GM23338 (cell line): ENCODE results near the gene OTUB2. TPM values are rescaled to one million over a fixed set of nuclear protein-coding genes. Genes with fewer than 3 reads are reported as not detected.

Source experiments
- ATAC-seq: fragments of 200-7000 bp; cut with Tn5 transposase; 3 replicates; pipeline ENCODE4 v1.9.1; 2020
- DNase-seq: peaks from one replicate; pipeline ENCODE4 v3.0.0-alpha.2; 2015; ENCODE audit warnings: low spot score
- H2AFZ ChIP-seq: fragments of 200-600 bp; sonication (generic); 2 replicates; pipeline ENCODE4 v1.8.0; 2016; ENCODE audit warnings: antibody characterized with exemption, mild to moderate bottlenecking, moderate library complexity
- H3F3A ChIP-seq: fragments of 200-600 bp; sonication (generic); replicated peaks from 2 replicates; pipeline ENCODE4 v1.8.0; 2017; ENCODE audit warnings: antibody characterized with exemption, mixed run types, low read depth
- H3K27ac ChIP-seq: fragments of 200-600 bp; sonication (generic); 2 replicates; pipeline ENCODE4 v1.6.1; 2016; ENCODE audit warnings: low read depth
- H3K27me3 ChIP-seq: fragments of 200-600 bp; sonication (generic); 2 replicates; pipeline ENCODE4 v1.8.0; 2016; ENCODE audit warnings: mild to moderate bottlenecking, mixed run types, moderate library complexity; ENCODE audit not compliant: insufficient read depth
- H3K36me3 ChIP-seq: fragments of 200-600 bp; sonication (generic); 2 replicates; pipeline ENCODE4 v1.8.0; 2016; ENCODE audit warnings: mild to moderate bottlenecking; ENCODE audit not compliant: insufficient read depth
- H3K4me1 ChIP-seq: fragments of 200-600 bp; sonication (generic); 2 replicates; pipeline ENCODE4 v1.8.0; 2016; ENCODE audit warnings: mild to moderate bottlenecking, moderate library complexity; ENCODE audit not compliant: insufficient read depth
- H3K4me2 ChIP-seq: fragments of 200-600 bp; sonication (generic); 2 replicates; pipeline ENCODE4 v1.7.1; 2017; ENCODE audit warnings: mixed run types
- H3K4me3 ChIP-seq: fragments of 200-600 bp; sonication (generic); 2 replicates; pipeline ENCODE4 v1.6.1; 2016; ENCODE audit warnings: mixed run types
- H3K79me2 ChIP-seq: fragments of 200-600 bp; sonication (generic); replicated peaks from 2 replicates; pipeline ENCODE4 v1.8.0; 2017; ENCODE audit warnings: mild to moderate bottlenecking; ENCODE audit not compliant: insufficient read depth
- H3K9me2 ChIP-seq: fragments of 200-600 bp; sonication (generic); 2 replicates; pipeline ENCODE4 v1.8.0; 2017; ENCODE audit not compliant: insufficient read depth
- H4K20me1 ChIP-seq: fragments of 200-600 bp; sonication (generic); replicated peaks from 2 replicates; pipeline ENCODE4 v1.8.0; 2017; ENCODE audit warnings: mild to moderate bottlenecking; ENCODE audit not compliant: insufficient read depth
- H3K27ac Mint-ChIP-seq: 2 replicates; pipeline ENCODE4 v1.8.0; 2020; ENCODE audit warnings: inconsistent platforms, mild to moderate bottlenecking, moderate library complexity, mixed read lengths
- H3K27me3 Mint-ChIP-seq: 3 replicates; pipeline ENCODE4 v1.8.0; 2022; ENCODE audit warnings: low read depth, mild to moderate bottlenecking, moderate library complexity, mixed read lengths, inconsistent platforms; ENCODE audit not compliant: insufficient read depth, poor library complexity
- H3K36me3 Mint-ChIP-seq: 3 replicates; pipeline ENCODE4 v1.8.0; 2021; ENCODE audit warnings: low read depth, mild to moderate bottlenecking, inconsistent platforms, moderate library complexity, mixed read lengths
- H3K4me1 Mint-ChIP-seq: 3 replicates; pipeline ENCODE4 v1.8.0; 2020; ENCODE audit warnings: mild to moderate bottlenecking, inconsistent platforms, mixed read lengths
- H3K4me3 Mint-ChIP-seq: 3 replicates; pipeline ENCODE4 v1.8.0; 2021; ENCODE audit warnings: moderate library complexity, mild to moderate bottlenecking, inconsistent platforms, mixed read lengths
- H3K9me3 Mint-ChIP-seq: 3 replicates; pipeline ENCODE4 v1.8.0; 2020; ENCODE audit warnings: moderate library complexity, mild to moderate bottlenecking, inconsistent platforms, mixed read lengths
- CTCF ChIP-seq, 2 experiments: fragments of 200-600 bp in 1 of 2; sonication (generic) in 1 of 2; conservative IDR thresholded peaks; 2 replicates each; pipeline versions ENCODE4 v1.5.1 to v1.6.1; 2016 to 2017; ENCODE audit warnings: antibody characterized with exemption in 2 of 2, low read depth in 2 of 2, mild to moderate bottlenecking in 2 of 2, moderate library complexity in 1 of 2
- ETS1 ChIP-seq: IDR thresholded peaks from 2 replicates; pipeline ENCODE4 v1.6.1; 2016; ENCODE audit warnings: antibody characterized with exemption
- ZNF114 ChIP-seq: fragments of 250-450 bp; sonication (Bioruptor Pico); IDR thresholded peaks from 2 replicates; pipeline ENCODE4 v1.5.0; 2020; ENCODE audit warnings: mild to moderate bottlenecking, moderate library complexity
- ZNF462 ChIP-seq: fragments of 250-450 bp; sonication (Bioruptor Pico); IDR thresholded peaks from 2 replicates; pipeline ENCODE4 v1.5.0; 2020; ENCODE audit warnings: mild to moderate bottlenecking, moderate library complexity
- polyA plus RNA-seq: library from polyadenylated mRNA; unstranded; fragments of >200 nt; fragmentation: Nextera tagmentation; extraction: Ambion mirVana; gene quantifications from 2 replicates; pipeline ENCODE4 v1.2.1, GENCODE V29; 2016
- total RNA-seq: library from RNA; depleted of rRNA; stranded (reverse); fragments of >200 nt; shearing (Covaris generic); gene quantifications from 2 replicates; pipeline ENCODE4 v1.2.3, GENCODE V29; 2014

Gene OTUB2
- total and polyA plus RNA-seq, 2 experiments from 2014 or later, result 2.1 to 4.1 TPM

GRCh38 chr14:93981316-93982229 lies 44.6 kb upstream of the OTUB2 start:
- Histone ChIP-seq H3F3A (no peaks in the 10 kb centered on the region), H3K27ac (no peak overlapping the region), H3K4me2 (no peak overlapping the region), H3K36me3 (no peaks in the 10 kb centered on the region), H3K4me1 (no peaks in the 10 kb centered on the region), H2AFZ (no peak overlapping the region), H3K79me2 (no peaks in the 10 kb centered on the region), H4K20me1 (no peaks in the 10 kb centered on the region), H3K4me3 (no peak overlapping the region), H3K9me2 (no peaks in the 10 kb centered on the region), H3K27me3 (no peaks in the 10 kb centered on the region)
- Mint-ChIP-seq H3K9me3 (no peaks in the 10 kb centered on the region), H3K27ac (no peak overlapping the region), H3K4me3 (no peak overlapping the region), H3K36me3 (no peaks in the 10 kb centered on the region), H3K4me1 (peaks cover 13% of the 10 kb centered on the region), H3K27me3 (peaks cover 5% of the 10 kb centered on the region)
- ATAC-seq (peak; percentile 50), DNase-seq (peak; percentile 11)
- TF ChIP-seq ZNF114 (CRISPR knock-in tag) (no peak), ZNF462 (no peak), CTCF (conservative IDR thresholded peaks at IDR 0.05; ENCODE audit: low read depth in 2 of 2) (no peak; a peak in 1 of 4 replicates), ETS1 (no peak)
